HG03064 (cell line): ENCODE data around the gene DDX1.

Experiments used
- ATAC-seq: cut with Tn5 transposase; IDR thresholded peaks from one replicate; pipeline ENCODE4 v1.9.1; 2021; ENCODE audit warnings: low read depth; ENCODE audit not compliant: unreplicated experiment

The DDX1 gene

GRCh38 chr2:15561574-15562344 lies 29.9 kb upstream of the DDX1 start:
- peak; percentile 30 for ATAC-seq

DNA sequence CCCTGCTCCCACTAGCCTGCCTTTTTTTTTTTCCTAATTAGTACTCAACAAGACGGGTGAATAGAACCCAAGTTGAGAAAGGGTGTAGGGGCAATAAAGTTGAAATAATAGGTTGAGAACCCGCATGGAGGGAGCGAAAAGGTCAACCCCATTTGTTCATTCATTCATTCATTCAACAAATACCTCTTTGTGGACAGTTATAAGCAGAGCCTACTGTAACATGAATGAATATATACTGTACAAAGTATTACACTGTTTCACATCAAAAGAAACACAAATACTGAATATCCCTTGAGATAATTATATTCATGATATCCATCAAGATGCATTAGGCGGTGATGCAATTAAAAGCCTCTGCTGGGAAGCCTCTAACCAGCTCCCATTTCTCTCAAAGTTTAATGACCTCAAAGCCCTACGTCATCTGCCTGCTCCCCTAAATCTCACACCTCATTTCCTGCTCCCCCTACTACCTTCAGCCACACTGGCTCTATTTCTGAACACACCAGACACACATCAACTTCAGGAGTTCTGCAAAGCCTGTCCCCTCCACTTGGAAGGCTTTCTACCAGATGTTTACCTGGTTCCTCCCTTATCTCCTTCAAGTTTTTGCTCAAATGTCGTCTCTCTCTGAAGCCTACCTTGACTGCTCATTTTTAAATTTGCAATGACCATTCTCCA lies 29.2 kb upstream of the DDX1 start:
- no peak for ATAC-seq

- ATAC-seq, result no peak
These were observed 28.2 kb upstream of the DDX1 start for GRCh38 chr2:15563227-15564100.

GRCh38 chr2:15565392-15565791 lies 26.3 kb upstream of the DDX1 start:
- ATAC-seq, result no peak

DNA sequence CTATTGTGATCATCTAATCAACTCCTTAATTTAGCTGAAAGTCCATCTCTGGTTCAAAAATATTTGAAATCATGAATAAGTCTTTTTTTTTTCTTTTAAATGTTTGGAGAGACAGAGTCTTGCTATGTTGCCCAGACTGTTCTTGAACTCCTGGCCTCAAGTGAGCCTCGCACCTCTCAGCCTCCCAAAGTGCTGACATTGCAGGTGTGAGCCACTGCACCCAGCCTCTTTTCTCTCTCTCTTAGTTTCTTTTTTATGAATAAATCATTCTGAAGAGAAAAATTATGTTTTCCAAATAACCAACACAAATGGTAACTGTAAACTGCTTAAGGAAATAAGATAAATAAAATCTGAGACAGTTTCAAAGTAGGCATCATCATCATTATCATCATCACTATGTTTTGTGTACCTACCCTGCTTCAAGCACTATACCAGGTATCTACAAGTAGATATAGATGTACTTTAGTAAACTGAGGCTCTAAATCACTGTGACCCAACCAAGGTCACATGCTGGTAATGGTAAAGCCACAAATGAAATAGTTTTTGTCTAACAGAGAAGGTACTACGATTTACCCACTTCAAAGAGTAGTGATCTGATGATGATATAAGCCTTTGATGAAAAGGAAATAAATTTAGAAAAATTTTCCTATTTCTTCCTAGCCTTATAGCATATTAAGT lies 25.5 kb upstream of the DDX1 start:
- ATAC-seq, result no peak

- ATAC-seq, result no peak
These were observed 24.8 kb upstream of the DDX1 start for GRCh38 chr2:15566912-15567311.

- no peak for ATAC-seq
These were observed 22.8 kb upstream of the DDX1 start for GRCh38 chr2:15568874-15569273.

GRCh38 chr2:15570104-15570503 lies 21.6 kb upstream of the DDX1 start:
- no peak for ATAC-seq

GRCh38 chr2:15571729-15572128 lies 19.9 kb upstream of the DDX1 start:
- no peak for ATAC-seq

- ATAC-seq, result peak; percentile 94
These were observed 14.5 kb upstream of the DDX1 start for GRCh38 chr2:15577071-15577735.

DNA sequence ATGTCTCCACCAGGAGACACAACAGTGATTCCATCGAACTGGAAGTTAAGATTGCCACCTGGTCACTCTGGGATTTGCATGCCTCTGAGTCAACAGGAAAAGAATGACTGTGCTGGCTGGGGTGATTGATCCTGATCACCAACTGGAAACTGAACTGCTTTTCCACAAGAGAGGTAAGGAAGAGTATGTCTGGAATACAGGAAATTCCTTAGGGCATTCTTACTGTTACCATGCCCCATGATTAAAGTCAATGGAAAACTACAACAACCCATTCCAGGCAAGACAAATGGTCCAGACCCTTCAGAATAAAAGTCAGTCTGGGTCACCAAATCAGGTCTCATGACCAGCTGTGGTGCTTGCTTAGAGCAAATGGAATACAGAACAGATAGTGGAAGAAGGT lies 12.0 kb upstream of the DDX1 start:
- ATAC-seq, result no peak

- ATAC-seq, result no peak
These were observed 11.2 kb upstream of the DDX1 start for GRCh38 chr2:15580451-15580850.

DNA sequence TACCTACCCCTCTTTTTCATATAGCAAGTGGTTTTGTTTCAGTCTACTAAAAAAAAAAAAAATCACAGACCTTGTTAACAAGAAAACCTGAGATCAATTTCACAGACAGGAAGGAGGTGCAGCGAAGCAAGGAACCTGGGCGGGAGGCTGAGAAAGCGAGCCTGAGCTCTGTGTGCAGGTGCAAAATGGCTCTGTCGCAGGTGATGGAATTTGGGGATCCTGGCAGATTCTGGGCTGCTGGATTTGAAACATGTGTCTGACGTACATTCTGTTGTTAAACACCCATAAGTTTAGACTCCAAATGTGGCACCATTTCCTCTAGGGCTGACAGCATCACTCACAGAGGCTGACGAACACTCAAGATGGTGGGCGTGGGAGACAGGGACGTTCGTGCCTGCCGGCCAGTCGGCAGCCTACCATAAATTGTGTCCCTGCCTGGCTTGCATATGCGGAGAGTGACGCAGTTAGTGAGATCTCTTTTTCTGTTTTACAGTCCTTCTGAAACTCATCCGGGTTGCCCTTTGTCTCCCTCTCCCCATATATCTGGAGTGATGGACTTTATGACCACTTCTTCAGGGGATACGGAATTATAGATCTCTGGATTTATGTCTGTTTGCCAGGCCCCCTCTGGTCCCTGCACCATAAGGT lies 8.8 kb upstream of the DDX1 start:
- no peak for ATAC-seq

DNA sequence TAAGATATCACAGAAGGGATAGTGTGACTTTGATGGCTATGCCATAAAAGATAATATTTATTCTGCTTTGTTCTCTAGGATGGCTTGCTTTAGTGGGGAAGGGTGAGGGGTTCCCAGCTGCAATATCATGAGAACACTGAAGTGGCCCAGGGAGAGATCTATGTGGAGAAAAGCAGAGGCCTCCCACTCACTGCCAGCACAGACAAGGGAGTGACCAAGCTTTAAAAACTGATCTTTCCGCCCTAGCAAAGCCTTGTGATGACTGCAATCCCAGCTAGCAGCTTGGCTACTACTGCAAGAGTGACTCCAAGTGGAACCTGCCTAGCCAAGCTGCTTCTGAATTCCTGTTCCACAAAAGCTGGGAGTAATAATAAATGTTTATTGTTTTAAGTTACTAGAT lies 7.8 kb upstream of the DDX1 start:
- ATAC-seq, result no peak

GRCh38 chr2:15584316-15584715 lies 7.4 kb upstream of the DDX1 start:
- ATAC-seq, result no peak

DNA sequence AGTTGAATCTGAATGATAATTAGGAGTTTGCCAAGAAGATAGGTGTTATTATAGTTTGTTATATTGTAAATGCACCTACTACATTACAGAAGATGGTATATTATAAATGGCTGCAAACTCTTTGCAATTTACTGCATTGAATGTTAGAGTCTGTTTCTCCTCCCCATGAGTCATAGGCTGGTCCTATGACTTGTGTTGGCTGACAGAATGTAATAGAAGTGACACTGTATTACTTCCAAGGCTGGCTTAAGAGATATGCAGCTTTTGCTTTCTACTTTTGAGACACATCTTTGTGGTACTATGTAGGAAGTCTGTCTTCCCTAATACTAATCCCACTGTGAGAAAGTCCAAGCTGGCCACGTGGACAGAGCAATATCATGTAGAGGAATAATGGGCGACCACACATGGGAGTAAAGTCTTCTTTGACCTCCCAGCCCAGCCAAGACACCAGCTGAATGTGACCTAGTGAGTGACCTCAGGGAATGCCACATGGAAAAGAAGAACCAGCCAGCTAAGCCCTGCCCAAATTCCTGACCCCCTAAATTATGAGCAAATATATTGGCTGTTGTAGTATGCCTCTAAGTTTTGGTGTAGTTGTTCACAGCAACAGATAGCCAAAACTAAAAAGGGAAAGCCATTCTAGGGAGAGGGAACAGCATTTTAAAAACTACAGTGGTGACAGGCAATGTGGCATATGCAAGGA lies 6.8 kb upstream of the DDX1 start:
- no peak for ATAC-seq

DNA sequence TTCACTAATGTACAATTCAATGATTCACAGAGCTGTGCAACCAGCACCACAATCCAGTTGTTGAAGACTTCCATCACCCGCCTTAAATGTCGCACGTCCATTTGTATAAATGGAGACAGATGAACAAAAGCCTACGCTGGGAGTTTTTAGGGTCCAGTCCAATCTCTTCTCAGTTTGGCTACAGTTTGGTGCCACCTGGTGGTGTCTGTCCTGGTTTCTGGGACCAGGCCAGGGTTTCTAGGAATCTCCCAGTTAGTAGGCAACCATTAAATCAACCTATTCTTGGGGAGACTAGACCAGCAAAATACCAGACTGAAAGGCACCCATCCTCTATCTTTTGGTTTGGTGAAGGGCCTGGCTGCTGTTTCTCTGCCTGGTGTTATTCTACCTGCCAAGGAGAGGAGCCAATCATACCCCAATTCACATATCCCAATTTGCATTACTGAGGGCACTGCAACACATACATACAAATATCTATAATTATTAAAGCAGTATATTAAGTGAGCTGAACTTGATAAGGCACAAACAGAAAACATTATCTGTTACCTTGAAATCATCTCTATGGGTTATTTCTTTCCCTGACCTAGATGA lies 3.2 kb upstream of the DDX1 start:
- no peak for ATAC-seq

DNA sequence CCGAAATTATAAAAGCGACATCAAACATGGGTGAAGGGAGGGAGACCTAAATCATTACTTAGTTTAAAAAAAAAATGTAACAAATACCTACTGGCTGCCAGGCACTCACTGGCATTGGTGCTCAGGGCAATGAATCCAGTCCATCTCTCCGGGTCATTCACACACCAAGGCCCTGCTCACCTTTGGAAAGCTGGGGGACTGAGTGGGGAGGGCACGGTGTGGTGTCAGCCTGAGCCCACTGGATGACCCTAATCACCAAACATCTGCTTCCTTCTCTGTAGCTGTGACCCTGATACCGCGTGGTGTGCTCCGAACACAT lies 336 bp upstream of the DDX1 start:
- ATAC-seq, result no peak

GRCh38 chr2:15593327-15593705 lies 1.6 kb downstream of the DDX1 start:
- ATAC-seq, result no peak
